Hematopoietic multipotent progenitor cell treated with erythropoietin and hydrocortisone succinate and interleukin-3 and kit ligand, for 15 days (in vitro differentiated cells): ENCODE data around the gene NFX1.
"Not testable (repeated sequence)": the region's sequence is repeated elsewhere in the genome, so short reads cannot be mapped to it uniquely, and the experiment has no call there.

ENCODE experiments used
- DNase-seq: peaks from one replicate; pipeline ENCODE4 v3.0.0-alpha.2; 2015; ENCODE audit warnings: low spot score

NFX1 gene

DNA sequence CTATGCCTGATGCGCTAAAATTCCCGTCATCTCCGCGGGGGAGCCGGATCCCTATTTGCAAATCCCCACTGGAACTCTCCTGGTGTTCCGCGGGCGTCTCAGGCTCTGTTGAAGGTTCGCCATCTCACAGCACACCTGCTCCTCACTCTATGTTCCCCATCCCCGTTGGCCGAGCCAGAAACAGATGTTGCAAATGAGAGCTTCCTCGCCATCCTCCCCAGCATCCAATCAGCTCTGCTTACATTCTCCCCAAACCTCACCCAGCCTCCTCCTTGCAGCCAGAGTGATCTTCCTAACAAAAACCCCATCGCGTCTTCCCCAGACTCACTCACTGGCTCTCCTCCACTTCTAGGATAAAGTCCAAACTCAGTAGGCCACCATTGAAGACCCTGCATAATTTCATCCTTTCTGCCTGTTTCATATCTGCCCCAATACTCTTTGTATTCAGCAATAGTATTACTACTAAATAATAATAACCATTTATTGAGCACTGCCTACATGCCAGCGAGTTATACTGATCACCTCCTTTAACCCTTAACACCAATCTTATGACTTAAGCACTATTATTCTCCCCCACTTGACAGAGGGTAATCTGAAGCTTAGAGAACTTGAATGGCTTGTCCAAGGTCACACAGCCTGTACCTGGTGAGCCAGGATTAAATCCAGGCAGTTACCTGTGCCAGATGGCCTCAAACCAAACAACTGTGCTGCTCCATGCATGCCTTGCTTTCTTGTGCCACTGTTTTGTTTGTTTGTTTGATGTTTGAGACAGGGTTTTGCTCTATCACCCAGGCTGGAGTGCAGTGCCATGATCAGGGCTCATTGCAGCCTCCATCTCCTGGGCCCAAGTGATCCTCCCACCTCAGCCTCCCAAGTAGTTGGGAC, 98.0 kb downstream of the NFX1 start:
- no peak for DNase-seq

DNA sequence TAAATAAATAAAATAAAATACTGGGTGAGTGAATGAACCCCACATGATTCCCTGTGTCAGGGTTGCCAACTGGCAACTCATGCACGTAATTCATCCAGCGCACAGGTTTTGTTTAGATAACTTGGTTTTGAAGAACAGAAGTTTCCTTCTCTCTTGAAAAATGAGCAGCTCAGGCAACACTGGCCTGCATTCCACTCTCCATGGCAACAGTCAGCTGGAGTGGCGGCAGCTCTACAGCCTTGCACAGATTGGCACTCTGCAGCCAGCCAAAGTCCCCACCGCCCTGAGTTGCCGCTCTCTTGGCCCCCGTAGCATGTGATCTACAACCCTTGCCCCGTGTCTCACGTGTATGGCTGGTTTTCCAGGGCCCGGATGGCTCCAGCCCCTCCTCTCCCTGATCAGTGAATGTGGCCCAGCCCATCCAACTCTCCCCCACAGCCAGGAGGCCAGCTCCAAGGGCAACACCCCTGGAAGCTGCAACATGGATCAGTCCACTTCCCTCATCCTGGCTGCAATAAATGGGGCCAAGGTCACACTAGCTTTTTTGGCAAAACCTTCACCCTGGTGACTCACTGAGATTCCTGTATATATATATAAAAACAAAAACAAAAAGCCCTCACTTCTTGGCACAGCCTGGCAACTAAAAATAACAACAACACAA, 100.9 kb downstream of the NFX1 start:
- not testable (repeated sequence) for DNase-seq

DNA sequence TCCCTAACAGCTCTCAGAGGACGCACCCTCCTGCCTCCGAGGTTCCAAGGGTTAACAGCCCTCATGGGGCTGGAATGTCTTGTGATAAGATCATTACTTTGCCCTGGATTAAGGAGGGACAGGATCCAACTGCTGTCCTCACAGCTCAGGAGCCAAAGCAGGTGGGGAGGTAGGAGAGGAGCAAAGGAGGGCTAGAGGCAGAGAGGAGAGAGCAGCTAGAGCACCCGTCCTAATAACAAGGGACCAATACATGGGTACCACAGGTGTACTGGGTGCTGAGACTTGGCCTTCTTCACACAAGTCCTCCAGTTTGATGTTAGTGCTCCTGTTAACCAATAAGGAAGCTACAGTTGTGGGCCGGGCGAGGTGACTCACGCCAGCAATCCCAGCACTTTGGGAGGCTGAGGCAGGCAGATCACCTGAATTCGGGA, 102.3 kb downstream of the NFX1 start:
- DNase-seq: not testable (repeated sequence)

DNA sequence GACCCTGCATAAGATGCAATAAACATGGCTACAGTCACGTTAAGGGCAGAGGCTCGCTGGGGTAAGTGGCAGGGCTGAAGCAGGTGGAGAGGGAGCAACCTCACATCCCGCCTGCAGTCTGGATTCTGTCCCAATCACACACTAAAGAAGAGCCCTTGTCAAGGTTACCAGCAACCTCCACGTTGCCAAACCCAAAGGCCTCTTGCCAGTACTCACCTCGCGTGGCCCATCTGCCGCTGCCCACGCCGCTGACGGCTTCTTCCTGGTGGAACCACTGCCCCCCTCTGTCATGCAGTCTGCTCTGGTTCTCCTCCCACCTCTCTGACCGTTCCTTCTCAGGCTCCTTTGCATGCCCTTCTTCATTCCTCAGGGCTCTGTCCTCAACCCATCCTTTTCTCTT, 103.3 kb downstream of the NFX1 start:
- DNase-seq: no peak

DNA sequence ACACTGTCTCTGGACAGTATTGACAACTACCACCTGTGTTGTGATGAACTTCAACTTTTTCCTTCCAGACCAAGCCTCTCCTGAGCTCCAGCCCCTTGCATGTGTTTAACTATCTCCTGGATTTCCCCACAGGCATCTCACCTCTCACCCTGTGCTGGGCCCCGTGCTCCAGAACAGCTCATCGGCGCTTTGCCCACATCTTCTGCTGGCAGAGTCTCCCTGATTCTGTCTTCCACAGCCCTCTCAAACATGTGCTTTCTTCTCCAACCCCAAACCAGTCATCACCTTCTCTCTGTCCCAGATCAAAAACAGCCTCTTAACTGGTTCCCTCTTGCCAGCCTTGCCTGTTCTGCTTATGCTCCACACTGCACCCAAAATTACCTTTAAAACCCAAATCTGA, 103.7 kb downstream of the NFX1 start:
- not testable (repeated sequence) for DNase-seq

DNA sequence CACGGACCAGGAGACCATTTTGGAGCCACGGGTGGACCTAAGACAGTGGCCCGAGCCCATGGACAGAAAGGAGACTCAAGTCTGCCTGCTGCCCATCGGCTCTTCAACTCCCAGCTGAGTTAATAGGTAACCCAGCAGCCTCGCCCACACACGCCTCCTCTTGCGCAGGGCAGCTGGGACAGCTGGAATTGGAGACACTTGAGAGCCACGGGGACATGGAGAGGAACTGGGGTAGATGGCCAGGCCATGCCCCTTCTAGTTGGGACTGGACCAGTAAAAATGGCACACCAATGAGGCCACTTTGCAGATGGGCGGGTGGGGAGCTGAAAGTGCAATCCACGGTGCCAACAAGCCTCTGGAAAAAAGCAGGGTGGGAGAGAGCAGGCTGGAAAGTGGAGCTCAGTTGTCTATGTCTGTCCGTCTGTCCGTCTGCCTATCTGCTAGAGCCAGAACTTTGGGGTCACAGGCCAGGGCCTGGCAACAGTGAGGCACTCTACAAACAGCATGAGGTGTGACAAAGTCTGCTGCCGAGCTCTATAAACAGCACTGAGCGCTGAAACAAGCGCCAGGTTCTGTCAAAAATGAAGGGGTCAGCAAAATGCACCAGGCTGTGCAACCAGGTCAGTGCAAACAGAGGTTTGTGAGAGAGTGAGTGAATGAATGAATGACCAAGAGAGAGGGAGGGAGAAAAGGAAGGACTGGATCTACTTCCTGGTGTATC, 105.0 kb downstream of the NFX1 start:
- not testable (repeated sequence) for DNase-seq

DNA sequence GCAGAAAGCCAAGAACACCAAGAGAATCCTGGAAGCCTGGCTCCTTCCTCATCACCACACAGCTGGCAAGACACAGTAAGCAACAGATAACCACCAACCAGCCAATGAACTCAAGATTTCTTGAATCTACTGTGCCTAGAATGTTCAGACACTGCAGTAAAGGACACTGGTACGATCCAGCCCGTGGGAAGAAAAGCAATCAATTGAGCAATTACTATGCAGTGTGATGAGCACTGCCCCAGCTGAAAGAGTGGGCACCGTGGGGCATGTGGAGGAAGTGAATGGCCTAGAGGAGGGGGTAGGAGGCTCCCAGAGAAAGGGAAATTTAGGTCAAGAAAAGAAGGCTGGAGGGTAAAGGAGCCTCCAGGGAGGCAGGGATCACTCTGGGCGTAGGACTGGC, 107.5 kb downstream of the NFX1 start:
- not testable (repeated sequence) for DNase-seq

DNA sequence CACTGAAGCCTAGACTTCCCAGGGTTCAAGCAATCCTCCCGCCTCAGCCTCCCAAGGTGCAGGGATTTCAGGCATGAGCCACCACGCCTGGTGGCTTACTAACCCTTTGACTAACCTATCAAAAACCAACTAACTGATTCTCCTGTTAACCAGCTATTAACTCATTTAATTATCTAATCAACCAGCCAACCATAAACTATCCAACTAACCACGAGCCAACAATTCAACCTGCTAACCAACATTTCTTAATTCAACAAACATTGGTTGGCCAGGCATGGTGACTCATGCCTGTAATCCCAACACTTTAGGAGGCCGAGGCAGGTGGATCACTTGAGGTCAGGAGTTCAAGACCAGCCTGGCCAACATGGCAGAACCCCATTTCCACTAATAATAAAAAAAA, 108.7 kb downstream of the NFX1 start:
- not testable (repeated sequence) for DNase-seq

DNA sequence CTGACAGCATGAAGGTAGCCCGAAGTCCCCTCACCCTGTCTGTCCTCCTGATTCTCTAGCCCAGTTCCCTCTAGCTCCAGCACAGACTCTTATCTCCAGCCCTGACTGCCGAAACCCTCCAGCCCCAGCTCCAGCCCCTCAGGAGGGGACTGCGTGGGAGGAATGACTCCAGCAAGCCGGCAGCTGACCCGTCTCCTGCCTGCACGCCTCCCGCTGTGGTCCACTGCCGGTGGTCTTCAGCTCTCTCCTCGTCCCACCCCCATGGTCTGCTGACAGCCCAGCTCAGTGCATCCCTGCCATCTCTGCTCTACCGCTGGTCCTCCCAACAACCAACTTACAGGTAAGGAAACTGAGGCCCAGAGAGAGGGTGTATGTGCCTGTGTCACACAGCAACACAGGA, 111.5 kb downstream of the NFX1 start:
- not testable (repeated sequence) for DNase-seq

DNA sequence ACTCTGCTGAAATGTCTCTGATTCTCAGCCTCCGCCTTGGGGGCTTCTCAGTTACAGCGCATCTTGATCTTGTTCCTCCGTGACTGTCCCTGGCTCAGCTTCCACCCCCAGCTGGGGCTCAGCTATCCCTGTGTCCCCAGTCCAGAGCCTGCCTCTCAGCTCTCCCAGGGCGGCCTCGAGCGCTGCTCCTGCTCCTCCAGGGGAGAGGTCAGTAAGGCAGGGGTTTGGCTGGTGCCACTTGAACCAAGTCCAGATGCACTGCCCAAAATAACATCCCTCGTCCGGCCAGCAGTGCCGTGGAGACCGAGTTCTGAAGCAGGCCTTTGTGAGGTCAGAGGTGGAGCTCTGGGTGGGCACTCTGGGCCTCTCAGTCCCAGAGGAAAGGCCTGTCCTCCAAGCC, 112.1 kb downstream of the NFX1 start, which contains the start of gene AQP7:
TSS of gene AQP7 (minus strand) at position 198 of the 400 bp plus-strand sequence. CDS start 1,306 bp downstream, outside the sequence.
- DNase-seq: not testable (repeated sequence)

DNA sequence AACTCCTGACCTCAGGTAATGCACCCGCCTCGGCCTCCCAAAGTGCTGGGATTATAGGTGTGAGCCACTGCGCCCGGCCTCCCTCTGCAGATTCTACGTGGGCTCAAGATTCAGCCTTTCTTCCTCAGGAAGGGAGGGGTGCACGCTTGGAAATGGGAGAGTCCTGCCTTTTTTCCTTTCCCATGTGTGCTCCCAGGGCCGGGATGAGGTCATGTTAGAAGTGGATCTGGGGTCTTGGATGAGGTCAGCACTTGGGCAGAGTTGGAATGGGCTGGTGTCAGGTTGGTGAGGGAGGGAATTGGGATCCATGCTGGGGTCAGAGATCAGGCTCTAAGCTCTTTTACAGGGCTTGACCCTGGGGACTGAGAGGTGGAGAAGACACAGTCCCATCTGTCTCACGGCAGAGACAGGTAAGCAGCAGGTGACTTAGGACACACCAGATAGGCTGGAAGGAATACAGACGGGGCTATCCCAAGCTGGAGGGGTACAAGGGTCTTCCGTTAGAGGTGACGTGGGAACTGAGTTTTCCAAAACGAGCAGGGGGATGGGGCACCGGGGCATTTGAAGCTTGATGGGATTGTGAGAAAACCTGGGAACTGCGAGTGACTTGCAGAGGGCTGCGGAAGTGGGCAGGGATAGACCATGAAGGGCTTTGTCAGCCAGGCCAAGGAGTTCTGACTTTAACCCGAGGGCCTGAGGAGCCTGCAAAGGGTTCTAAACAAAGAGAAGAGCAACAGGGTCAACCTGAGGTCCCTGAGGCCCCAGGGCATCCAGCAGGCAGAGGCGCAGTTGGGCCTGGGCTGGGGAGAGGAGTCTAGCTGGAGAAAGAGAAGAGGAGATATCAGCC, 113.8 kb downstream of the NFX1 start:
- DNase-seq: no peak

DNA sequence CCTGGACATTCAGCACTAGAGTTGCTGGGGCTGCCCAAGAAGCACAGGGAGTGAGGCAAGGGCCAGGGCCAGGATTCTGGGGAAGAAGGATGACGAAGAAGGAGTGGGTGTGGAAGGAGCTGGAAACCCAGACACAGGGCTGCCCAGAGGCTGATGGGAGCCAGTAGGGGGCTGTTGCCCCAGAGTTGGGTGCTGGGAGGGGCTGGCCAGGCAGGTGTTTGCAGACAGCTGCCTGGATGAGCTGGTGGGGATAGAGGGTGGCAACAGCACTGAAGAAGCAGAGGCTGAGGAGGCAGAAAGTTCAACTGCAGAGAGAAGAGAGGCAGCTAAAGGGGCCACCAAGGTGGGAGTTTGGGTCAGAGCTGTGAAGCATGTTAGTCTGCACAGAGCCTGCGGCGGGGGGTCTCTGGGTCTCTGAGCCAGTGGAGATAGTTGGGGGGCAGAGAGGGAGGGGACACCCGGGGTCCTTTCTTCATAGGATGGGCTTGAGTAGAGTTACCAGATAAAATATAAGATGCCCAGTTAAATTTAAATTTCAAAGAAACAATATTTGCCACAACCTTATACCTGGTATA, 114.6 kb downstream of the NFX1 start:
- DNase-seq: no peak

DNA sequence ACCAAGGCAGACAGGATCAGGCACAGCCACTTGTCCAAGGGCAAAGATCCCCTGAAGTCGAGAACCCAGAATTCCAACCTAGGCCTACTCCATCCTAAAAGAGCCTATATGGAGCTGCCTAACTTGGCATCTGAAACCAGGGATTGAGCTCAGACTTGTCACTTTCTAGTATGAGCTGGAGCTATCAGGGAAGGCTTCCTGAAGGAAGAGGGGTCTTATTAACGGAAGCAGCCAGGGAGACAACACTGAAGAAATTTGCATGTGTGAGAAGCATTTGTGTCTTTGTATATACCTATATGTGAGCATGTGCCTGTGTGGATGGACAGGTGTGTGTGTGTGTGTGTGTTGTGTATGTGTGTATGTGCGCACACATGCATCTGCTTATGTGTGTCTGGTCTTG, 116.7 kb downstream of the NFX1 start:
- DNase-seq: no peak

DNA sequence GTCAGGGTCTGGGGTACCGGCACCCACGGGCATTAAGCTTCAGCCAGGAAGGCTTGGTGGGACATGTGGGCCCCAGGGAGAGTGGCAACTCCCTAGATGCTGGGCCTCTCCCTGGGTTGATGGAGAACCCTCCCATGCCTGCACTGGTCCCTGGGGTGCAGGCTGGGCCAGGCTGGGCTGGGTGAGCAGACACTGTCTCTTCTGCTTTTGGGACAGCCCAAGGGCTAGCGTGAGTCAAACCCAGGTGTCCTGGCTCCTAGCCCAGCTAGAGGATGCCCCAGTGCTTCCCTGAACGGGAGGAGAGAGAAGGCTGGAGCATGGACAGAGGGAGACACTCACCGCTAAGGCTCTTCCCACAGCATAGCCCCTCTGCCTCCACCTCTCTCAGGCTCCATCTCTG, 117.8 kb downstream of the NFX1 start:
- no peak for DNase-seq

DNA sequence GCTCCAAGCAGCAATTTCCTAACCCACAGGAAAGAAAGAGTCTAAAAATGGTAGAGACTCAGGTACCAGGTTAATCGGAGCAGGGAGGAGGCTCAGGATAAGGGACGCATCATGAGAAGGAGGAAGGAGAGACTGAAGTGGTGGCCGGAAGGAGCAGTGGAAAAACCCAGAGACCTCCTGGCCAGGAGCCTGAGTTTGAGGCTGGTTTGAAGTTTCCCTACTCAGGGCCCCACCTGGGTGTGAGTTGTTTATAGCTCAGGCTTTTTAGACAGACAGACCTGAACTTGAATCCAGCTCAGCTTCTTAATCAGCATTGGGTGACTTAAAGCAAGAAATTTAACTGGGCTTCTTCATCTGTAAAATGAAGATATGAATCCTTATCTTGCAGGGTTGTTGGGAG, 124.0 kb downstream of the NFX1 start:
- no peak for DNase-seq

DNA sequence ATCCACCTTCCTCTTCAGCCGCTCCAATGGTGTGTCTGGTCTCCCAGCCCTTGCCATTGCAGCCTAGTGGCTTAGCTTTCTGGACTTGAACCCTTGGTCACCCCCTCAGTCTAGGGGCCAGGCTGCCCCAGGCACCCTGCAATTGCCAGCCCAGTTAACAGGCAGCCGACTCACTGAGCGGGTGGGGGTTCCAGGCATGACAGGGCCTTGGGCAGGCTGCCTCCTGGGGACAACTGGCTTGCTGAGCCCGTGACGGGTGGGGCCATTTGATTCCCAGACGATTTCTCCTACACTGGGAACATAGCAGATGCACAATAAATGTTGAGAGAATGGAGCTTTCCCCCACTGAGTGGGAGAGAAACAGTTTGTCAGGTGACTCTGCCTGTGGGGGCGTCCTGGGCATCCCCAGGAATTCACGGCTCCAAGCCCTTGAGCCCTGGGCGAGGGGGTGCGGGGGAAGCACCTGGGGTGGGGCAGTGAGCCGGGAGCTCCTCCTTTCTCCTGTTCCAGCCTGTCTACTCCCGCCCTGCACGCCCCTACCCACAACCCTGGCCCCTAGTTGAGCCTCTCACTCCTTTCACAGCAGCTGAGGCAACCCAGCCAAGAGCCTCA, 124.7 kb downstream of the NFX1 start:
- no peak for DNase-seq

DNA sequence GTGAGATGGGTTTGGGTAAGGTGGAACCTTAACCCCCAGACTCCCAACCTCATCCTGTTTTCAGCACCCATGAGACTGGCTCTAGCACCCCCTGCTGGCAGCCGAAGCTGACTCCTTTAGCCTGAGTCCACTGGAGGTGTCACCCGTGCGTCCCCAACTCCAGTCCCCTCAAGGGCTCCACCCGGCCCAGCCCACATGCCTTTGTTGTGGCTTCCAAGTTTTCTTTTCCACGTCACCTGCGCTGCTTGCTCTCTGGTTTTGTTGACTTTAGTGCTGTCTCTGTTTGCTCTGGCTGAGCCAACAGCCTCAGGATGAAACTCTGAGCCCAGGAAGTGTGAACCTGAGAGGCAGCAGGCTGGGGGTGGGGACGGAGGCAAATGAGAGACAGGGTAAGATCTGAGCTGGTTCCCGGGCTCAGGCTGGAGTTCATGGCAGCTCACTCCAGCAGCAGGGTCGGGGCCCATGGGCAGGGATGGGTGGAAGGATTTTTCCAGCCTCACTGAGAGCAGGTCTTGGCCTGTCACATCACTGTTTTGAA, 125.3 kb downstream of the NFX1 start:
- DNase-seq: peak; percentile 69

DNA sequence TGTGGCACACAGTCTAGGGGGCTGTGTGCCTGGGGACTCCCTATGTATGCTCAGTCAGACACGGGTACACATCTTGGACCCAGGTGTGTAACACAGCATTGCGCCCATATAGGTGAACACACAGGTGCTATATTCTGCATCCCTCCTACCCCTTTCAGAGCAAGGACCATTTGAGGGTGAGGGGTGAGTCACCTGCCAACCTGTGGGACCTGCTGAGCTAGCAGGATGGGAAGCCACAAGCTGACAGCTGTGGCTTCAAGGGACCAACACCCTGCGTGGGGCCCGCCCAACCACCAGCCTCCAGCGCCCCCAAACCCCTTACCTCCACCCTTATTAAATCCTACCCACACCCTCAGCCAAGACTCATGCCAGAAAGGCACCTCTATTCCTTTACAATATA, 126.7 kb downstream of the NFX1 start:
- no peak for DNase-seq

DNA sequence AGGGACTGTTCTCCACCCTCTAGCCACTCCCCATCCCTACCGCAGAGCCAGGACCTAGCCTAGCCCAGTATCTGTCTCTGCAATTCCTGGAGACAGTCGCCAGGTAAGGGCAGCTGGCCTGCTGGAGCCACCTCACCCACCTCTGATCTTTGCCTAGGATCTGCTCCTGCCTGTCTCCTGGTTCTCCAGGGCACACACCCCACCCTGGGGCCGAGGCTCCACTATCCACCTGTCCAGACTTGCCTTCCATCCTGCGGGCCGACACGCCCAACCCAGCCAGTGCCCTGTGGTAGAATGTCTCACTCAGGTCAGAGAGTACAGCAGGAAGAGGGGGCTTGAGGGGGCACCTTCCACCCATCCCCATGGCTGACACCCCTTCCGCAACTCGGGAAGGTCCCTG, 127.8 kb downstream of the NFX1 start:
- no peak for DNase-seq

DNA sequence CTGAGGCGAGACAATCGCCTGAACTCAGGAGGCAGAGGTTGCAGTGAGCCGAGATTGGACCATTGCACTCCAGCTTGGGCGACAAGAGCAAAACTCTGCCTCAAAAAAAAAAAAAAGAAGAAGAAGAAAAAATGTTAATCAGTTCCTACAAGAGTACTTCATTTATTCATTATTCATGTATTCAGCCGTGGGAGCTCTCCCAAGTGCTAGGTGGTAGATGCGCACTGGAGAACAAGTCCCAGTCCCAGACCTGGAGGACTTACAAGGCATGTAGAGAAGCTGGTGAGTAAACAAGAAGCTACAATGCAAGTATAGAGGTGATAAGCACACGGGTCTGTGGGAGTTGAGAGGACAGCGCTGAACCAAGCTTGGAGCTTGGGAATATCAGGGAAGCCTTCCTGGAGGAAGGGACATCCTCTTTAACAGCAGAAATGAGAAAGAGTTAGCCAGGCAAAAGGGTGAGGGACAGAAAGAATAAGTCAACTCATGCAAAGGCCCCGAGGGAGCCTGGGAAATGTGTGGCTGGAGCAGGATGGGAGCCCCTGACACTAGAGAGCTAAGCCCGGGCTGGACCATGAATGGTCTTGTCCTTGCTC, 129.5 kb downstream of the NFX1 start:
- no peak for DNase-seq
